ENCODE measurements around the gene GNAL.

GRCh38 chr18:11831921-11832320 lies 142.9 kb downstream of the GNAL start:
- TF ChIP-seq CTCF (IDR thresholded peaks at IDR 0.05 in 4 of 5, conservative IDR thresholded peaks at IDR 0.05 in 1 of 5) (no peak), POLR2A (IDR thresholded peaks at IDR 0.05) (no peak)
